Activated gamma-delta T cell treated with anti-CD3 and anti-CD28 coated beads, Interleukin-2, amount 50 U/mL, for 16 hours (primary cell): ENCODE results near the gene WDR86.

Experiments used
- DNase-seq: peaks from one replicate; pipeline ENCODE4 v3.0.0-alpha.2; 2020; ENCODE audit warnings: low read depth

Gene WDR86

GRCh38 chr7:151409667-151410404 lies at the start of gene WDR86:
Gene WDR86, minus strand, starts transcription at chr7:151410038. Its CDS starts 449 bp downstream, at chr7:151409589.
- no peak for DNase-seq

GRCh38 chr7:151457534-151457933 lies 47.7 kb upstream of the WDR86 start:
- DNase-seq = no peak

GRCh38 chr7:151456782-151457181 lies 46.9 kb upstream of the WDR86 start:
- no peak for DNase-seq

- no peak for DNase-seq
Observed at GRCh38 chr7:151456276-151456675, 46.4 kb upstream of the WDR86 start.

GRCh38 chr7:151455690-151456089 lies 45.9 kb upstream of the WDR86 start:
- DNase-seq = no peak

GRCh38 chr7:151454932-151455530 lies 45.2 kb upstream of the WDR86 start:
- DNase-seq = no peak

- DNase-seq = no peak
Observed at GRCh38 chr7:151454305-151454704, 44.5 kb upstream of the WDR86 start.

- no peak for DNase-seq
Observed at GRCh38 chr7:151453326-151453791, 43.5 kb upstream of the WDR86 start.

GRCh38 chr7:151452680-151453325 lies 43.0 kb upstream of the WDR86 start:
- DNase-seq = no peak

- no peak for DNase-seq
Observed at GRCh38 chr7:151451626-151452571, 42.1 kb upstream of the WDR86 start.

- no peak for DNase-seq
Observed at GRCh38 chr7:151451156-151451555, 41.3 kb upstream of the WDR86 start.

- DNase-seq = no peak
Observed at GRCh38 chr7:151449990-151450389, 40.2 kb upstream of the WDR86 start.

GRCh38 chr7:151448261-151449252 lies 38.7 kb upstream of the WDR86 start:
- peak; percentile 66 for DNase-seq

GRCh38 chr7:151447901-151448260 lies 38.0 kb upstream of the WDR86 start:
- DNase-seq = no peak

GRCh38 chr7:151447312-151447711 lies 37.5 kb upstream of the WDR86 start:
- no peak for DNase-seq

- DNase-seq = no peak
Observed at GRCh38 chr7:151446412-151446811, 36.6 kb upstream of the WDR86 start.

GRCh38 chr7:151444632-151445031 lies 34.8 kb upstream of the WDR86 start:
- no peak for DNase-seq

- DNase-seq = no peak
Observed at GRCh38 chr7:151442776-151443496, 33.1 kb upstream of the WDR86 start.

- no peak for DNase-seq
Observed at GRCh38 chr7:151440799-151441445, 31.1 kb upstream of the WDR86 start.
